Measurements from ENCODE around the gene PTPRN2. TPM values are rescaled to one million over a fixed set of nuclear protein-coding genes. Genes with fewer than 3 reads are reported as not detected.

PTPRN2 gene
- total and polyA plus RNA-seq, 2 of the 8 experiments (the other 6 are each of a cell fraction or from before 2014, with no cell fraction given), result 2.6 to 4.5 TPM

DNA sequence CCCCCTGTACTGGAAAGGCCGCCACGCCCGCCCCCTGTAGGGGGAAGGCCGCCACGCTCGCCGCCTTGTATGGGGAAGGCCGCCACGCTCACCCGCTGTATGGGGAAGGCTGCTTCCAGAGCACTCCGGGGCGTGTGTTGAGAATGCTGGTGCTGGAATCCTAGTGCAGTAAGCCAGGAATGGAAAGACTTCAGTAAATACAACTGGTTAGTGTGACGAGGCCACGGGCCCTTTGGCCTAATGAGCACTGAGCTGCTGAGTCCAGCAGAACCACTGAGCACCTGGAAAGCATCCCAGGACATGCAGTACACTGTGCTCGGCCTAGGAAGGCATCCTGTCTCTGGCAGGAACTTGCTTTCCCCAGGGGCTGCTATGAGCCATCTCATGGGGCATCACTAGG, 398.9 kb downstream of the PTPRN2 start (continued):
- TF ChIP-seq SIX5 (IDR thresholded peaks at IDR 0.05; ENCODE audit: low read depth, low read length) (no peak), HDAC2 (IDR thresholded peaks at IDR 0.05; ENCODE audit: borderline replicate concordance in 1 of 2, low read depth in 2 of 2, low read length in 2 of 2) (no peak), RNF2 (IDR thresholded peaks at IDR 0.05; ENCODE audit: borderline replicate concordance, low read depth, low read length, missing control alignments, poor library complexity, severe bottlenecking) (no peak)

All from H1 (cell line).